ENCODE results near the gene GGNBP2. TPM values are rescaled to one million over a fixed set of nuclear protein-coding genes. Genes with fewer than 3 reads are reported as not detected.

The GGNBP2 gene
- total RNA-seq, 1 donor from 2014 or later: 75.4 TPM

GRCh38 chr17:36628576-36628975 is 83.9 kb downstream of the GGNBP2 start:
- DNase-seq (ENCODE audit: low spot score): no peak

- peak; percentile 92 for DNase-seq (ENCODE audit: low spot score)
Observed at GRCh38 chr17:36629252-36629847, 84.6 kb downstream of the GGNBP2 start.

- DNase-seq (ENCODE audit: low spot score): no peak
Observed at GRCh38 chr17:36629970-36630502, 85.3 kb downstream of the GGNBP2 start.

GRCh38 chr17:36631022-36631421 is 86.3 kb downstream of the GGNBP2 start:
- DNase-seq (ENCODE audit: low spot score): no peak

GRCh38 chr17:36632916-36633771 is 88.4 kb downstream of the GGNBP2 start:
- no peak for DNase-seq (ENCODE audit: low spot score)

Other genes with a start within 250 kb of the GGNBP2 start
- gene TBC1D3G, start 221.0 kb upstream of the GGNBP2 start, total RNA-seq: not detected
- not detected for gene TBC1D3H, start 156.5 kb upstream of the GGNBP2 start, total RNA-seq
- 19.1 TPM for gene ZNHIT3, start 58.2 kb upstream of the GGNBP2 start, total RNA-seq
- gene MYO19, start 10.1 kb upstream of the GGNBP2 start, total RNA-seq: 46.8 TPM
- 8.9 TPM for gene PIGW, start 9.9 kb upstream of the GGNBP2 start, total RNA-seq
- gene DHRS11, start 47.0 kb downstream of the GGNBP2 start, total RNA-seq: 16.3 TPM
- 4.1 TPM for gene MRM1, start 56.7 kb downstream of the GGNBP2 start, total RNA-seq